Lung (tissue), 12 donors: ENCODE data around the gene AGAP1. TPM values are rescaled to one million over a fixed set of nuclear protein-coding genes. Genes with fewer than 3 reads are reported as not detected.

Experiments used
- ATAC-seq: fragments of 200-7000 bp; cut with Tn5 transposase; one replicate; pipeline ENCODE4 v1.9.1; 2020; ENCODE audit warnings: moderate number of reproducible peaks; ENCODE audit not compliant: insufficient read depth, low FRiP score
- DNase-seq, 3 donors: peaks; one replicate each; pipeline ENCODE4 v3.0.0-alpha.2; 2013 to 2017
- H3K27ac ChIP-seq, 2 donors: one replicate each; pipeline ENCODE4 v1.5.1; 2013; ENCODE audit warnings: mild to moderate bottlenecking in 2 of 2, moderate library complexity in 2 of 2, control low read depth in 1 of 2, inconsistent platforms in 1 of 2, low read depth in 1 of 2, low read length in 1 of 2
- H3K27me3 ChIP-seq, 3 donors: one replicate each; pipeline ENCODE4 v1.5.1; 2013; ENCODE audit warnings: low read length in 2 of 3; ENCODE audit not compliant: control insufficient read depth in 3 of 3, insufficient read depth in 3 of 3
- H3K36me3 ChIP-seq, 4 donors: one replicate each; pipeline ENCODE4 v1.5.1; 2013; ENCODE audit warnings: low read length in 4 of 4, mild to moderate bottlenecking in 1 of 4, moderate library complexity in 1 of 4; ENCODE audit not compliant: control insufficient read depth in 4 of 4, insufficient read depth in 4 of 4
- H3K4me1 ChIP-seq, 5 donors: one replicate each; pipeline ENCODE4 v1.5.1; 2013; ENCODE audit warnings: low read length in 5 of 5, mild to moderate bottlenecking in 2 of 5, moderate library complexity in 1 of 5; ENCODE audit not compliant: control insufficient read depth in 5 of 5, insufficient read depth in 5 of 5
- H3K4me3 ChIP-seq: one replicate; pipeline ENCODE4 v1.5.1; 2013; ENCODE audit warnings: mild to moderate bottlenecking, control low read depth, moderate library complexity
- H3K9ac ChIP-seq, 2 donors: one replicate each; pipeline ENCODE4 v1.5.1; 2013; ENCODE audit warnings: low read length in 2 of 2, control low read depth in 1 of 2; ENCODE audit not compliant: insufficient read depth in 1 of 2
- H3K9me3 ChIP-seq, 4 donors: one replicate each; pipeline ENCODE4 v1.5.1; 2013; ENCODE audit warnings: low read length in 3 of 4, mild to moderate bottlenecking in 1 of 4, moderate library complexity in 1 of 4; ENCODE audit not compliant: control insufficient read depth in 4 of 4, insufficient read depth in 3 of 4
- WGBS, 2 donors: extraction: QIAGEN DNeasy Blood & Tissue Kit; methylation state at CpG; one replicate each; pipeline ENCODE4 v1.1.7; 2013; 5-methylcytosine and 5-hydroxymethylcytosine counted together
- polyA plus RNA-seq, 2 donors: library from polyadenylated mRNA; stranded (reverse); fragments of 200-250 nt; gene quantifications; one replicate each; pipeline ENCODE4 v1.2.1, GENCODE V29; 2013
- total RNA-seq, 2 donors: library from RNA; depleted of rRNA in 1 of 2; stranded (reverse); fragments of >200 nt in 1 of 2; gene quantifications; one replicate each; pipeline ENCODE4 v1.2.1, GENCODE V29; 2014 to 2021
- TF ChIP-seq, protein P1 (sequence below): IDR thresholded peaks from 2 replicates; pipeline ENCODE4 v1.5.1; 2012; ENCODE audit warnings: mild to moderate bottlenecking; ENCODE audit errors: control extremely low read depth, extremely low read depth
- donor health status: control.
- donor health status: control.
- donor health status: Bipolar disorder and iron deficiency.
- donor health status: healthy.
- donor health status: DM: yes; HTN: yes; CAD: no.

AGAP1 gene
- total and polyA plus RNA-seq, 4 donors, result 6.6 to 39.4 (median 20.2) TPM

DNA sequence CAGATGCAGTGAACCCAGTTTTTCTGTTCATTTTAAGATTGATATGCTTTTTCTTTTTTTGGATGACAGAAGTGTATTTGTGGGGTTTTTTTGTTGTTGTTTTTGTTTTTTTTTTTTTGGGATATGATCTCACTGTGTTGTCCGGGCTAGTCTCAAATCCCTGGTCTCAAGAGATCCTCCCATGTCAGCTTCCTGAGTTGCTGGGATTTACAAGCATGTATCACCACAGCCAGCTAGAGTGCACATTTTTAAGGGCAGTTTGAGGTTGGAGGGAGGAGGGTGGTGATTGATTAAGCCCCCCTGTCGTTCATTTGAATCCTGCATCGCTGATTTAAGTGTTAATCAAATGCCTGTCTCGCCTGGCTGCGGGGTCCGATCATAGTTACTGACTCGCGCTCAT, 485.2 kb downstream of the AGAP1 start:
- TF ChIP-seq, protein P1, sequence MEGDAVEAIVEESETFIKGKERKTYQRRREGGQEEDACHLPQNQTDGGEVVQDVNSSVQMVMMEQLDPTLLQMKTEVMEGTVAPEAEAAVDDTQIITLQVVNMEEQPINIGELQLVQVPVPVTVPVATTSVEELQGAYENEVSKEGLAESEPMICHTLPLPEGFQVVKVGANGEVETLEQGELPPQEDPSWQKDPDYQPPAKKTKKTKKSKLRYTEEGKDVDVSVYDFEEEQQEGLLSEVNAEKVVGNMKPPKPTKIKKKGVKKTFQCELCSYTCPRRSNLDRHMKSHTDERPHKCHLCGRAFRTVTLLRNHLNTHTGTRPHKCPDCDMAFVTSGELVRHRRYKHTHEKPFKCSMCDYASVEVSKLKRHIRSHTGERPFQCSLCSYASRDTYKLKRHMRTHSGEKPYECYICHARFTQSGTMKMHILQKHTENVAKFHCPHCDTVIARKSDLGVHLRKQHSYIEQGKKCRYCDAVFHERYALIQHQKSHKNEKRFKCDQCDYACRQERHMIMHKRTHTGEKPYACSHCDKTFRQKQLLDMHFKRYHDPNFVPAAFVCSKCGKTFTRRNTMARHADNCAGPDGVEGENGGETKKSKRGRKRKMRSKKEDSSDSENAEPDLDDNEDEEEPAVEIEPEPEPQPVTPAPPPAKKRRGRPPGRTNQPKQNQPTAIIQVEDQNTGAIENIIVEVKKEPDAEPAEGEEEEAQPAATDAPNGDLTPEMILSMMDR, result no peak
- H3K9me3 ChIP-seq, result no peaks in the 10 kb centered on the region
- peaks cover 0 to 5% (median 2%) of the 10 kb centered on the region in 4 donors for H3K36me3 ChIP-seq
- no peak overlapping the region for H3K27ac ChIP-seq
- no peaks in the 10 kb centered on the region for H3K27me3 ChIP-seq
- no peaks in the 10 kb centered on the region for H3K4me1 ChIP-seq
- DNase-seq, result no peak
- no peak overlapping the region for H3K9ac ChIP-seq
- no peak for ATAC-seq
- no peak overlapping the region for H3K4me3 ChIP-seq
- WGBS, 2 donors, result 82 to 89% methylated on average over 8 of the region's 8 CpGs

DNA sequence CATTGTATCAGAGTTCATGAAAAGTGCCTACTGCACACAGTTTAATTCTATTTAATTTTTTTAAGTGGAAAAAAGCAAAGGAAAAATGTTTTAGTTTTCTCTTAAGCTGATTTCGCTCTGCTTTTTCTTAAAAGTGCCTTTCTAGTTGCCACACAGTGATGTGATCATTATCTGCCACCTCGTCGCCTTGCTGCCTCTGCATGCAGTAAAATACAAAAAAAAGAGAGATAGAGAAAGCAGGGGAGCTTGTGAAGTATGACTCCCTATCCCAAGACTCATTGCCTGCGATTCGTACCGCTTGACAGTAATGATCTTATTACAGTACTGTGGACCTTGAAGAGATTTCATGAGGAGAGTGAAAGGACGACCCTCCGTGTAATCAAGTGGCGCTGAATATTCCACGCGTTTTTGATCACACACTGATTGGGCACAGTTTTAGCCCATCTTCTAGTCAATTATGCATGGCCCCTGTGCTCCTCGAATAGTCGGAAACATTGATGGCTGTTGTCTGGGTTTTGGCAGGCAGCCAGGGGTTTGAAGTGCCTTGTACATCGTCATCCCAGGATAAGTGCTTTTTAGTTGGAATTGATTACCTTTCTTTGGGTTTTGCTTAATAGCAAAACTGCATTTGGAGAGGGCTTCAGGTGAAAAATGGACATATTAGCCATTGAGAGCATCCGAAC, 486.1 kb downstream of the AGAP1 start:
- H3K4me1 ChIP-seq, result no peaks in the 10 kb centered on the region
- H3K27me3 ChIP-seq, result no peaks in the 10 kb centered on the region
- ATAC-seq, result no peak
- no peaks in the 10 kb centered on the region for H3K9me3 ChIP-seq
- TF ChIP-seq, protein P1, result no peak
- H3K4me3 ChIP-seq, result no peak overlapping the region
- 89 to 91% methylated on average over 15 of the region's 15 CpGs for WGBS, 2 donors
- H3K27ac ChIP-seq, result no peak overlapping the region
- no peak for DNase-seq
- peaks cover 0 to 5% (median 2%) of the 10 kb centered on the region in 4 donors for H3K36me3 ChIP-seq
- H3K9ac ChIP-seq, result no peak overlapping the region

DNA sequence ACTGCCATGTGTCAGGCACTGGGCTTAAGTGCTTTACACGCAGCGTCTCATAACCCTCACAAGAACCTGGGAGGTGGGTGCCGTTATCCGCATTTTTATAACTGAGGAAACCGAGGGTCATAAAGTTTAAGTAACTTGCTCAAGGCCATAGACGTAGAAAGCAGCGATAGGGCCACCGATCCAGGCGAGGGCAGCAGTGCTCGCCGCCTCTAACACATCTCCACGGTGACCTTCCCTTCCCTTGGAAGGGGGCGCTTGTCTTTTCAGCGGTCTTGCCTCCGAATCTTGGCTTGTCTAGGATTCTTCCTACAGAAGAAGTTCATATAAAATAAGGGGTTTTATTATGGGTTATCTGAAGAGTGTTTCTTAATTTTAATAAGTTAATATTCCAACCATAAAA, 487.8 kb downstream of the AGAP1 start:
- Histone ChIP-seq H3K27me3 (no peaks in the 10 kb centered on the region), H3K9ac (no peak overlapping the region), H3K36me3 (peaks cover 0 to 3% (median under 1%) of the 10 kb centered on the region in 4 donors), H3K4me1 (no peaks in the 10 kb centered on the region), H3K4me3 (no peak overlapping the region), H3K9me3 (no peaks in the 10 kb centered on the region), H3K27ac (no peak overlapping the region)
- no peak for DNase-seq
- WGBS, 2 donors, result 51 to 67% methylated on average over 15 of the region's 15 CpGs
- TF ChIP-seq, protein P1, result no peak
- no peak for ATAC-seq

DNA sequence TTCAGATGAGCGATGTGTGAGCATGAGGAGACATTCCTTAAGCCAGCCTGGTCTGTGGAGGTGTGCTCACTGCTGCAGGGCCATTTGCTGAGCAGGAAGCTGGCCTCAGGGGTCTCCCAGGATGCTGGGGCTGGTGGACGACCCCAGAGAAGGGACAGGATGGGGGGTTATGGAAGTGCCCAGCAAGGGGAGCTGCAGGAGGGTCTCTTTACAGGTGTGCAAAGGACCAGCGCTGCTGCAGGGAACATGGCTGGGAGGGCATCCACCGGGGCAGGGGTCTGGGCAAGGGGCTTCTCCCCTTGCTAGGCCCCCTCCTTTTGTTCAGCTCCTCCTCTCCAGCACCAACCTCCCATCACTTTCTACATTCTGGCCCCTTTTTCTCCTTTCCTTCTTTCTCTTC, 489.2 kb downstream of the AGAP1 start:
- TF ChIP-seq, protein P1, result no peak
- H3K9ac ChIP-seq, result no peak overlapping the region
- WGBS, 2 donors, result 94 to 95% methylated on average over 4 of the region's 4 CpGs

More for the DNA sequence above, 489.2 kb downstream of the AGAP1 start:
- Histone ChIP-seq H3K4me3 (no peak overlapping the region), H3K4me1 (no peaks in the 10 kb centered on the region), H3K27me3 (no peaks in the 10 kb centered on the region), H3K9me3 (no peaks in the 10 kb centered on the region), H3K36me3 (peaks cover 0 to 2% (median 0%) of the 10 kb centered on the region in 4 donors), H3K27ac (no peak overlapping the region)
- DNase-seq (no peak), ATAC-seq (no peak)
